H9 (cell line): ENCODE data around the gene GLYATL3. TPM values are rescaled to one million over a fixed set of nuclear protein-coding genes. Genes with fewer than 3 reads are reported as not detected.

Experiments
- DNase-seq: peaks from one replicate; pipeline ENCODE4 v3.0.0-alpha.2; 2017
- H2AFZ ChIP-seq: one replicate; pipeline ENCODE4 v1.6.1; 2013; ENCODE audit warnings: mild to moderate bottlenecking, low read length, control low read depth, moderate library complexity
- H2AK5ac ChIP-seq: 2 replicates; pipeline ENCODE4 v1.6.1; 2013; ENCODE audit warnings: low read length, control low read depth, mixed read lengths; ENCODE audit not compliant: insufficient read length
- H2BK120ac ChIP-seq: one replicate; pipeline ENCODE4 v1.6.1; 2013; ENCODE audit warnings: low read depth, mild to moderate bottlenecking, low read length, control low read depth, inconsistent platforms; ENCODE audit not compliant: poor library complexity, severe bottlenecking
- H2BK12ac ChIP-seq: 2 replicates; pipeline ENCODE4 v1.6.1; 2013; ENCODE audit warnings: low read length, control low read depth, mixed read lengths, low read depth; ENCODE audit not compliant: insufficient read length
- H2BK15ac ChIP-seq: 2 replicates; pipeline ENCODE4 v1.6.1; 2013; ENCODE audit warnings: low read depth, low read length, control low read depth
- H2BK20ac ChIP-seq: one replicate; pipeline ENCODE4 v1.6.1; 2013; ENCODE audit warnings: low read depth, mild to moderate bottlenecking, low read length, control low read depth, inconsistent platforms; ENCODE audit not compliant: poor library complexity, severe bottlenecking
- H2BK5ac ChIP-seq: 2 replicates; pipeline ENCODE4 v1.6.1; 2013; ENCODE audit warnings: low read length, control low read depth, mixed read lengths; ENCODE audit not compliant: insufficient read length
- H3K14ac ChIP-seq: 2 replicates; pipeline ENCODE4 v1.6.1; 2013; ENCODE audit warnings: low read length, control low read depth; ENCODE audit not compliant: insufficient read depth
- H3K18ac ChIP-seq: 2 replicates; pipeline ENCODE4 v1.6.1; 2013; ENCODE audit warnings: low read depth, mild to moderate bottlenecking, mixed read lengths, low read length, control low read depth; ENCODE audit not compliant: insufficient read length
- H3K23ac ChIP-seq: 2 replicates; pipeline ENCODE4 v1.6.1; 2013; ENCODE audit warnings: low read length, control low read depth, mixed read lengths, low read depth; ENCODE audit not compliant: insufficient read length
- H3K23me2 ChIP-seq: 2 replicates; pipeline ENCODE4 v1.6.1; 2013; ENCODE audit warnings: low read depth, mild to moderate bottlenecking, mixed read lengths, low read length, control low read depth; ENCODE audit not compliant: insufficient read length, poor library complexity, severe bottlenecking
- H3K27ac ChIP-seq: 2 replicates; pipeline ENCODE4 v1.5.1; 2013; ENCODE audit warnings: low read length, control low read depth, mixed read lengths, low read depth; ENCODE audit not compliant: insufficient read length
- H3K27me3 ChIP-seq: 2 replicates; pipeline ENCODE4 v1.6.1; 2013; ENCODE audit warnings: low read length, control low read depth, inconsistent platforms; ENCODE audit not compliant: insufficient read depth
- H3K4ac ChIP-seq: 2 replicates; pipeline ENCODE4 v1.6.1; 2013; ENCODE audit warnings: low read depth, mild to moderate bottlenecking, control low read depth, inconsistent platforms, low read length, moderate library complexity
- H3K4me1 ChIP-seq: 2 replicates; pipeline ENCODE4 v1.6.1; 2013; ENCODE audit warnings: low read length, control low read depth, inconsistent platforms; ENCODE audit not compliant: insufficient read depth
- H3K4me2 ChIP-seq: 2 replicates; pipeline ENCODE4 v1.6.1; 2013; ENCODE audit warnings: low read length, control low read depth, mixed read lengths; ENCODE audit not compliant: insufficient read length, insufficient read depth
- H3K56ac ChIP-seq: 2 replicates; pipeline ENCODE4 v1.6.1; 2013; ENCODE audit warnings: low read depth, mild to moderate bottlenecking, mixed read lengths, low read length, control low read depth; ENCODE audit not compliant: insufficient read length
- H3K79me1 ChIP-seq: 2 replicates; pipeline ENCODE4 v1.6.1; 2013; ENCODE audit warnings: low read depth, mild to moderate bottlenecking, moderate library complexity, low read length, control low read depth, inconsistent platforms; ENCODE audit not compliant: insufficient read depth, poor library complexity, severe bottlenecking
- H3K79me2 ChIP-seq: 2 replicates; pipeline ENCODE4 v1.6.1; 2013; ENCODE audit warnings: low read length, control low read depth, inconsistent platforms; ENCODE audit not compliant: insufficient read depth
- H3K9ac ChIP-seq: 2 replicates; pipeline ENCODE4 v1.6.1; 2013; ENCODE audit warnings: low read length, control low read depth, mixed read lengths; ENCODE audit not compliant: insufficient read length; ENCODE audit errors: extremely low read depth
- H3K9me3 ChIP-seq: one replicate; pipeline ENCODE4 v1.6.1; 2013; ENCODE audit warnings: low read depth, low read length, inconsistent platforms; ENCODE audit not compliant: control insufficient read depth
- H3T11ph ChIP-seq: one replicate; pipeline ENCODE4 v1.6.1; 2013; ENCODE audit warnings: mild to moderate bottlenecking, low read length, control low read depth, inconsistent platforms
- H4K20me1 ChIP-seq: one replicate; pipeline ENCODE4 v1.6.1; 2013; ENCODE audit not compliant: control insufficient read depth, insufficient read length, insufficient read depth
- H4K5ac ChIP-seq: 2 replicates; pipeline ENCODE4 v1.6.1; 2013; ENCODE audit warnings: low read depth, mild to moderate bottlenecking, mixed read lengths, low read length, control low read depth; ENCODE audit not compliant: insufficient read length
- H4K8ac ChIP-seq: replicated peaks from 2 replicates; pipeline ENCODE4 v1.6.1; 2013; ENCODE audit warnings: low read length, control low read depth, mixed read lengths, low read depth; ENCODE audit not compliant: insufficient read length
- H4K91ac ChIP-seq: 2 replicates; pipeline ENCODE4 v1.6.1; 2013; ENCODE audit warnings: low read depth, mild to moderate bottlenecking, moderate library complexity, mixed read lengths, low read length, control low read depth; ENCODE audit not compliant: insufficient read length
- H3K27ac Mint-ChIP-seq, 3 experiments: 2 replicates in 2 of 3; 3 replicates in 1 of 3; pipeline ENCODE4 v1.8.0; 2020 to 2021; ENCODE audit warnings: mixed read lengths in 3 of 3, mild to moderate bottlenecking in 1 of 3, moderate library complexity in 1 of 3
- H3K27me3 Mint-ChIP-seq: 2 replicates; pipeline ENCODE4 v1.8.0; 2021; ENCODE audit warnings: low read depth, mild to moderate bottlenecking, moderate library complexity, mixed read lengths
- H3K36me3 Mint-ChIP-seq, 3 experiments: 2 replicates in 2 of 3; 3 replicates in 1 of 3; pipeline ENCODE4 v1.8.0; 2020 to 2021; ENCODE audit warnings: low read depth in 3 of 3, mixed read lengths in 3 of 3; ENCODE audit not compliant: insufficient read depth in 1 of 3
- H3K4me1 Mint-ChIP-seq, 2 experiments: 2 replicates each; pipeline ENCODE4 v1.8.0; 2020; ENCODE audit warnings: mixed read lengths in 2 of 2
- H3K4me3 Mint-ChIP-seq, 2 experiments: 2 replicates in 1 of 2; 3 replicates in 1 of 2; pipeline ENCODE4 v1.8.0; 2020 to 2021; ENCODE audit warnings: mild to moderate bottlenecking in 2 of 2, mixed read lengths in 2 of 2, moderate library complexity in 1 of 2
- H3K9me3 Mint-ChIP-seq, 2 experiments: 2 replicates in 1 of 2; 3 replicates in 1 of 2; pipeline ENCODE4 v1.8.0; 2020; ENCODE audit warnings: mild to moderate bottlenecking in 2 of 2, mixed read lengths in 2 of 2, moderate library complexity in 1 of 2
- WGBS: extraction: QIAGEN DNeasy Blood & Tissue Kit; methylation state at CpG from one replicate; pipeline ENCODE4 v1.1.7; 2013; ENCODE audit warnings: missing lambda C conversion rate, low lambda C conversion rate, mixed read lengths; ENCODE audit not compliant: insufficient read length; ENCODE audit errors: extremely low coverage; 5-methylcytosine and 5-hydroxymethylcytosine counted together
- total RNA-seq: library from RNA; stranded (reverse); gene quantifications from 2 replicates; pipeline ENCODE4 v1.2.1, GENCODE V29; 2021
- TF ChIP-seq, protein P1 (sequence below): fragments of 200-600 bp; sonication (generic); conservative IDR thresholded peaks from 3 replicates; pipeline ENCODE4 v1.8.0; 2021; ENCODE audit warnings: antibody characterized with exemption, mild to moderate bottlenecking

The GLYATL3 gene
- total RNA-seq, 1 experiment from 2014 or later, result not detected

DNA sequence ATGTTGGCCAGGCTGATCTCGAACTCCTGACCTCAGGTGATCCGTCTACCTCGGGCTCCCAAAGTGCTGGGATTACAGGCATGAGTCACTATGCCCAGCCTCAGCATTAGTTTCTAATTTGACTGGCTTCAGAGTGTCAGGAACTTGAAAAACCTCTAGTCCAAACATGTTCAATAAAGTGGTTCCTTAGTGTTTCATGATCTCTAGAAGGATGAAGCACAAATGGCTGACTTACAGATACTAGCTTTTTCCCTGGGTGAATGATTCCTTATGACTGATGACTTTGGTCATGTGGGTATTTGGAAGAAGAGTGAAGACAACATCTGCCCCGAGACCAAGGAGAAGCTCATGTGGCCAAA, 16.4 kb downstream of the GLYATL3 start:
- H3K4me1 ChIP-seq, result no peaks in the 10 kb centered on the region
- no peaks in the 10 kb centered on the region for H3K23me2 ChIP-seq
- no peak overlapping the region for H3K9ac ChIP-seq
- no peak overlapping the region for H2BK12ac ChIP-seq
- H3K9me3 ChIP-seq, result no peaks in the 10 kb centered on the region
- Mint-ChIP-seq H3K9me3 (no peaks in the 10 kb centered on the region), H3K4me3 (no peak overlapping the region), H3K4me1 (peaks cover 9 to 13% of the 10 kb centered on the region in 2 experiments), H3K36me3 (no peaks in the 10 kb centered on the region; a peak in 1 of 7 replicates), H3K27ac (no peak overlapping the region), H3K27me3 (no peaks in the 10 kb centered on the region)
- no peak overlapping the region for H3K23ac ChIP-seq
- no peak overlapping the region for H3K4ac ChIP-seq
- H2AK5ac ChIP-seq, result no peak overlapping the region
- no peak overlapping the region for H4K5ac ChIP-seq
- no peak for DNase-seq
- no peak overlapping the region for H4K91ac ChIP-seq
- no peak overlapping the region for H3K18ac ChIP-seq
- H4K8ac ChIP-seq, result no peak overlapping the region
- H3K56ac ChIP-seq, result no peak overlapping the region
- no peaks in the 10 kb centered on the region for H4K20me1 ChIP-seq
- TF ChIP-seq, protein P1, sequence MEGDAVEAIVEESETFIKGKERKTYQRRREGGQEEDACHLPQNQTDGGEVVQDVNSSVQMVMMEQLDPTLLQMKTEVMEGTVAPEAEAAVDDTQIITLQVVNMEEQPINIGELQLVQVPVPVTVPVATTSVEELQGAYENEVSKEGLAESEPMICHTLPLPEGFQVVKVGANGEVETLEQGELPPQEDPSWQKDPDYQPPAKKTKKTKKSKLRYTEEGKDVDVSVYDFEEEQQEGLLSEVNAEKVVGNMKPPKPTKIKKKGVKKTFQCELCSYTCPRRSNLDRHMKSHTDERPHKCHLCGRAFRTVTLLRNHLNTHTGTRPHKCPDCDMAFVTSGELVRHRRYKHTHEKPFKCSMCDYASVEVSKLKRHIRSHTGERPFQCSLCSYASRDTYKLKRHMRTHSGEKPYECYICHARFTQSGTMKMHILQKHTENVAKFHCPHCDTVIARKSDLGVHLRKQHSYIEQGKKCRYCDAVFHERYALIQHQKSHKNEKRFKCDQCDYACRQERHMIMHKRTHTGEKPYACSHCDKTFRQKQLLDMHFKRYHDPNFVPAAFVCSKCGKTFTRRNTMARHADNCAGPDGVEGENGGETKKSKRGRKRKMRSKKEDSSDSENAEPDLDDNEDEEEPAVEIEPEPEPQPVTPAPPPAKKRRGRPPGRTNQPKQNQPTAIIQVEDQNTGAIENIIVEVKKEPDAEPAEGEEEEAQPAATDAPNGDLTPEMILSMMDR, result no peak
- no peaks in the 10 kb centered on the region for H3K79me2 ChIP-seq
- H3K27me3 ChIP-seq, result no peaks in the 10 kb centered on the region
- no peak overlapping the region for H2AFZ ChIP-seq
- H2BK15ac ChIP-seq, result no peak overlapping the region
- H2BK20ac ChIP-seq, result no peak overlapping the region
- H2BK5ac ChIP-seq, result no peak overlapping the region
- H3K27ac ChIP-seq, result no peak overlapping the region
- no peak overlapping the region for H3K4me2 ChIP-seq
- no peak overlapping the region for H3K14ac ChIP-seq
- H3K79me1 ChIP-seq, result no peaks in the 10 kb centered on the region
- H2BK120ac ChIP-seq, result no peak overlapping the region
- no CpG with 5 or more reads among the region's 4 CpGs for WGBS
- H3T11ph ChIP-seq, result no peak overlapping the region
